ENCODE results near the gene ST6GAL1.

DNA sequence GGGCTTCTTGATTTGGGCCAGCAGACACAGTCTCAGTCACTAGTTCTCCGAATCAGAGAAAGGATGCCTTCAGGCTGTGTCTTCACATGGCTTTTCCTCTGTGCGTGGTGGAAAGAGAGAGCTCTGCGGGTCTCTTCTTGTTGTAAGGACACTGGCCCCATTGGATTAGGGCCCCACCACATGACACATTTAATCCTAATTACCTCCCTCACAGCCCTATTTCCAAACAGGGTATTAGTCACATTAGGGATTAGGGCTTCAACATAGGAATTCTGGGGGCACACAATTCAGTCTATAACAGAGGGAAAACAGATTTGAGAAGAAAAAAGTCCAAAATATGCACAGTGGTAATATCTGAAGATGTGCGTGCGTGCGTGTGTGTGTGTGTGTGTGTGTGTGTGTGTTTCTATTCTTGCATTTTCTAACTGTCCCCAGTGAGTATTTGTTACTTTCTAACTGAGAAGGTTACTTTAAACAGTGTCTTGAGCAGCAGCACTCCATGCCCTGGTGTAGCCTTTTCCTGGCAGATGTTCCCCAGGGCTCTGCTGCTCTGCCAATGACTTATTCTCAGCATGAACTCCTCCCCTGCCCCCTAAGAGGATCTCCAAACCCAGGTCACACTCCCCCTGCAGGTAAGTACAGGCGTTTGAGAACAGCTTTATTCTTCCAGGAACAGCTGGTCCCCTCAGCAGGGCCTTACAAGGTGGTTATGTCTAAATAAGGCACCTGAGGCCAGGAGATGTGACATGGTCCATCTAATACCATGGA, 136.1 kb downstream of the ST6GAL1 start:
- no peak for TF ChIP-seq EP300 (IDR thresholded peaks at IDR 0.05; ENCODE audit: borderline replicate concordance)
- TF ChIP-seq CREB1 (IDR thresholded peaks at IDR 0.05; ENCODE audit: low read depth): no peak
- no peak for TF ChIP-seq TCF12 (IDR thresholded peaks at IDR 0.05; ENCODE audit: low read depth)
- TF ChIP-seq, protein P1, sequence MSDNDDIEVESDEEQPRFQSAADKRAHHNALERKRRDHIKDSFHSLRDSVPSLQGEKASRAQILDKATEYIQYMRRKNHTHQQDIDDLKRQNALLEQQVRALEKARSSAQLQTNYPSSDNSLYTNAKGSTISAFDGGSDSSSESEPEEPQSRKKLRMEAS (IDR thresholded peaks at IDR 0.05): no peak
- TF ChIP-seq RAD21 (IDR thresholded peaks at IDR 0.05; ENCODE audit: low read depth): peak; percentile 27
- TF ChIP-seq NFIC (IDR thresholded peaks at IDR 0.05): no peak
- TF ChIP-seq ZBTB7A (IDR thresholded peaks at IDR 0.05; ENCODE audit: low read depth): no peak
- TF ChIP-seq, protein P2, sequence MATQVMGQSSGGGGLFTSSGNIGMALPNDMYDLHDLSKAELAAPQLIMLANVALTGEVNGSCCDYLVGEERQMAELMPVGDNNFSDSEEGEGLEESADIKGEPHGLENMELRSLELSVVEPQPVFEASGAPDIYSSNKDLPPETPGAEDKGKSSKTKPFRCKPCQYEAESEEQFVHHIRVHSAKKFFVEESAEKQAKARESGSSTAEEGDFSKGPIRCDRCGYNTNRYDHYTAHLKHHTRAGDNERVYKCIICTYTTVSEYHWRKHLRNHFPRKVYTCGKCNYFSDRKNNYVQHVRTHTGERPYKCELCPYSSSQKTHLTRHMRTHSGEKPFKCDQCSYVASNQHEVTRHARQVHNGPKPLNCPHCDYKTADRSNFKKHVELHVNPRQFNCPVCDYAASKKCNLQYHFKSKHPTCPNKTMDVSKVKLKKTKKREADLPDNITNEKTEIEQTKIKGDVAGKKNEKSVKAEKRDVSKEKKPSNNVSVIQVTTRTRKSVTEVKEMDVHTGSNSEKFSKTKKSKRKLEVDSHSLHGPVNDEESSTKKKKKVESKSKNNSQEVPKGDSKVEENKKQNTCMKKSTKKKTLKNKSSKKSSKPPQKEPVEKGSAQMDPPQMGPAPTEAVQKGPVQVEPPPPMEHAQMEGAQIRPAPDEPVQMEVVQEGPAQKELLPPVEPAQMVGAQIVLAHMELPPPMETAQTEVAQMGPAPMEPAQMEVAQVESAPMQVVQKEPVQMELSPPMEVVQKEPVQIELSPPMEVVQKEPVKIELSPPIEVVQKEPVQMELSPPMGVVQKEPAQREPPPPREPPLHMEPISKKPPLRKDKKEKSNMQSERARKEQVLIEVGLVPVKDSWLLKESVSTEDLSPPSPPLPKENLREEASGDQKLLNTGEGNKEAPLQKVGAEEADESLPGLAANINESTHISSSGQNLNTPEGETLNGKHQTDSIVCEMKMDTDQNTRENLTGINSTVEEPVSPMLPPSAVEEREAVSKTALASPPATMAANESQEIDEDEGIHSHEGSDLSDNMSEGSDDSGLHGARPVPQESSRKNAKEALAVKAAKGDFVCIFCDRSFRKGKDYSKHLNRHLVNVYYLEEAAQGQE (IDR thresholded peaks at IDR 0.05; ENCODE audit: low read depth): no peak

Measured in Ishikawa (cell line).